ENCODE data around the gene RAB29. TPM values are rescaled to one million over a fixed set of nuclear protein-coding genes. Genes with fewer than 3 reads are reported as not detected.

RAB29 gene
- total and polyA plus RNA-seq, 4 experiments from 2014 or later: 59.7 to 102 (median 79.3) TPM

DNA sequence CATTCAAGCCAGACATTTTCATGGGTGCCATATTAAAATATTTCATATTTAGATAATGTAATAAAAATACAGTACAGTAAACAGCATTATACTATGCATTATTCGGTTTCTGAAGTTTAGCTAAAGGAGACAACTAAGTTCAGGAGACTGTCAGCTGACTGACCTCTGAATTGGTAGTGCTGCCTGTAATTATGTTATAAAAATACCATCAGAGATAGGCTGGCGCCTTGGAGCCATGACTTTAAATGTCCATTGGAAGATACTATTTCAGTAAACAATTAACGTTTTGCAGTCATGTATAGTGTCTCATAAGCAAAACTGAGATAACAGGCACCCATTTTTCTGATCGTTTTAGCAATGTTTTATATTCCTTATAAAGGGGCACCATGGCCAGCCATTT is 11.3 kb upstream of the RAB29 start:
- H3K27ac ChIP-seq (ENCODE audit: low read depth, low read length): no peak overlapping the region
- Mint-ChIP-seq H3K4me3 (no peak overlapping the region), H3K27ac (no peak overlapping the region), H3K4me1 (peaks cover 7 to 12% (median 10%) of the 10 kb centered on the region in 4 donors), H3K27me3 (no peaks in the 10 kb centered on the region), H3K9me3 (no peaks in the 10 kb centered on the region), H3K36me3 (peaks cover 23 to 25% of the 10 kb centered on the region in 2 donors)
- POLR2A ChIA-PET (ENCODE audit: partially characterized antibody): interaction anchor here (3.3 kb wide), 1 partner anchor 12 kb away, joined by 13 read pairs; the partner anchor contains the start of gene RAB29
- H3K9me3 ChIP-seq (ENCODE audit: control insufficient read depth in 1 of 2, low read length in 2 of 2): no peaks in the 10 kb centered on the region
- peaks cover 8% of the 10 kb centered on the region for H3K4me1 ChIP-seq (ENCODE audit: insufficient read depth, low read length)
- H3K4me3 ChIP-seq (ENCODE audit: low read length in 2 of 2): no peak overlapping the region
- no peaks in the 10 kb centered on the region for H3K36me3 ChIP-seq (ENCODE audit: insufficient read depth, low read length)
- DNase-seq: no peak
- CTCF ChIA-PET (ENCODE audit: partially characterized antibody): interaction anchor here (1.1 to 13.5 kb wide), 4 partner anchors 9 to 193 kb away, joined by 3 to 268 read pairs (median 19); no protein-coding TSS in a partner anchor
- no peaks in the 10 kb centered on the region for H3K27me3 ChIP-seq (ENCODE audit: insufficient read depth, low read length)
- intact Hi-C loops (cut with micrococcal nuclease): no loop called here

DNA sequence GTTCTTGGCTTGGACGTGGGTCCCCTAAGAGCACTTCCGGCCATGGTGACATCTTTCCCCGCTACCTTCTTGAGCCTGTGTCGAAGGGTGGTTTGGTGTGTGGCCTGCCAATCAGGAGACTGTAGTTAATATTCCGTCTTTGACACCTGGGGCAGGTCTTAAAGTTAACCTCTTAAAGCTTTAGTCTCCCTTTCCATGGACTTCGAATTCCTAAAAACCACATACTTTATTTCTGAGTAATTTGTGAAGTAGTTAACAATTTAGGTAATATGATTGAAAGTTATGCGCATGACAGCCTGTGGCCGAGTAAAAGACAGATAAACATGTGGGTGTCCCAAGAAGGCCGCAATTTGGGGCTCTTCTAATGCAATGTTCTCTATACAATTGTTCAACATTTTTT is 10.2 kb upstream of the RAB29 start:
- H3K4me3 Mint-ChIP-seq: no peak overlapping the region
- peaks cover 13 to 15% of the 10 kb centered on the region in 2 donors for H3K36me3 Mint-ChIP-seq
- H3K27me3 Mint-ChIP-seq: no peaks in the 10 kb centered on the region

DNA sequence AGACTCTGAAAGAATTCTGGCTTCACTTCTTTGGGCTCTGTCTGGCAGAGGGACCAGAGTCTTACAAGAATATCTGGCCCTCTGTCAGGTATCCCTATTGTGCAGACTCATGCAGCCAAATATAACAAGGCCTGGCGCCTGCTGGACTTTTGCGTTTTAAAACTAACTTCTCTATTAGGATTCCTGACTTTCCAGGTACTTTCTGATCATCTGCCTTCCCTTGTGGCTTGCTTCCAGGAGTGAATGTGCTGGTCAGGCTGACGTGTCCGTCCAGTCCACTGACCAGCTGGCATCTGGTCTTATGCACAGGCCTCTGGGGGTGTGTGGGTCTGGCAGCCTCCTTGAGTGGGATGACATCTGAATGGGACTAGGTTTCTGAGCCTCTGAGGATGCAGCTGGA is 8.6 kb upstream of the RAB29 start:
- Histone ChIP-seq H3K36me3 (ENCODE audit: insufficient read depth, low read length) (no peaks in the 10 kb centered on the region), H3K27me3 (ENCODE audit: insufficient read depth, low read length) (no peaks in the 10 kb centered on the region), H3K27ac (ENCODE audit: low read depth, low read length) (no peak overlapping the region), H3K4me1 (ENCODE audit: insufficient read depth, low read length) (peaks cover 8% of the 10 kb centered on the region), H3K4me3 (ENCODE audit: low read length in 2 of 2) (no peak overlapping the region), H3K9me3 (ENCODE audit: control insufficient read depth in 1 of 2, low read length in 2 of 2) (no peaks in the 10 kb centered on the region)
- H3K27ac Mint-ChIP-seq: peak overlapping the region in 1 of 7 donors; percentile 22
- H3K27me3 Mint-ChIP-seq: no peaks in the 10 kb centered on the region
- CTCF ChIA-PET (ENCODE audit: partially characterized antibody): interaction anchor here (1.5 to 2.7 kb wide), 2 partner anchors 73 to 194 kb away, joined by 9 to 10 read pairs; no protein-coding TSS in a partner anchor
- POLR2A ChIA-PET (ENCODE audit: partially characterized antibody): interaction anchor here (1.2 kb wide), 1 partner anchor 9 kb away, joined by 5 read pairs; the partner anchor contains the start of gene RAB29
- H3K36me3 Mint-ChIP-seq: no peaks in the 10 kb centered on the region
- intact Hi-C loops (cut with micrococcal nuclease): no loop called here
- H3K9me3 Mint-ChIP-seq: no peaks in the 10 kb centered on the region
- DNase-seq: no peak
- no peak overlapping the region for H3K4me3 Mint-ChIP-seq
- H3K4me1 Mint-ChIP-seq: peaks cover 7 to 12% (median 10%) of the 10 kb centered on the region in 4 donors

More for the DNA sequence above, 10.2 kb upstream of the RAB29 start:
- Histone ChIP-seq H3K36me3 (ENCODE audit: insufficient read depth, low read length) (no peaks in the 10 kb centered on the region), H3K27ac (ENCODE audit: low read depth, low read length) (no peak overlapping the region), H3K4me1 (ENCODE audit: insufficient read depth, low read length) (peaks cover 8% of the 10 kb centered on the region), H3K27me3 (ENCODE audit: insufficient read depth, low read length) (no peaks in the 10 kb centered on the region), H3K9me3 (ENCODE audit: control insufficient read depth in 1 of 2, low read length in 2 of 2) (no peaks in the 10 kb centered on the region), H3K4me3 (ENCODE audit: low read length in 2 of 2) (no peak overlapping the region)
- no peak for DNase-seq
- Mint-ChIP-seq H3K4me1 (peaks cover 7 to 12% (median 10%) of the 10 kb centered on the region in 4 donors), H3K9me3 (no peaks in the 10 kb centered on the region), H3K27ac (no peak overlapping the region)
- ChIA-PET CTCF (ENCODE audit: partially characterized antibody) (interaction anchor here (1.0 to 13.5 kb wide), 6 partner anchors 13 to 194 kb away, joined by 3 to 268 read pairs (median 10); no protein-coding TSS in a partner anchor), POLR2A (ENCODE audit: partially characterized antibody) (no interaction called here)
- intact Hi-C loops (cut with micrococcal nuclease): no loop called here

DNA sequence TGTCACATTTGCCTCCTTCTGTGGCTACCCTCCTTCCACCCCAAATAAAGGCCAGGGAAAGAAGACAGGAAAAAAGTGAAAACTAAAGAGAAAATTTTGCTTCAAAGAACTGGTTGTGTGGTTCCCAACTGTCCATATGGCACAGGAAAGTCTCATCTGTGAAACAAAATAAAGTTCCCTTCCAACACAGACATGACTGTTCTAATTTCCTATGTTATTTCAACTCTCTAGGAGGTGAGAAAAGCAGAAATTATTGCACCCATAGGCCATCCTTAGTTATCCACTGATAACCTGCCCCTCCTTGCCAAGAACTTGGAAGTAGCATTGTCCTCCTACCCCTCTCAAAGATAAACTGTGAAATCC is 8.1 kb upstream of the RAB29 start:
- intact Hi-C loops (cut with micrococcal nuclease): no loop called here
- Mint-ChIP-seq H3K9me3 (no peaks in the 10 kb centered on the region), H3K4me1 (peaks cover 7 to 12% (median 10%) of the 10 kb centered on the region in 4 donors), H3K27ac (peak overlapping the region in 1 of 7 donors; percentile 59), H3K4me3 (no peak overlapping the region), H3K36me3 (no peaks in the 10 kb centered on the region), H3K27me3 (no peaks in the 10 kb centered on the region)
- Histone ChIP-seq H3K36me3 (ENCODE audit: insufficient read depth, low read length) (no peaks in the 10 kb centered on the region), H3K27ac (ENCODE audit: low read depth, low read length) (no peak overlapping the region), H3K4me3 (ENCODE audit: low read length in 2 of 2) (no peak overlapping the region), H3K9me3 (ENCODE audit: control insufficient read depth in 1 of 2, low read length in 2 of 2) (no peaks in the 10 kb centered on the region), H3K27me3 (ENCODE audit: insufficient read depth, low read length) (no peaks in the 10 kb centered on the region), H3K4me1 (ENCODE audit: insufficient read depth, low read length) (peaks cover 8% of the 10 kb centered on the region)
- CTCF ChIA-PET (ENCODE audit: partially characterized antibody): interaction anchor here (0.9 to 2.4 kb wide), 7 partner anchors 11 to 195 kb away, joined by 3 to 33 read pairs (median 5); no protein-coding TSS in a partner anchor
- POLR2A ChIA-PET (ENCODE audit: partially characterized antibody): interaction anchor here (0.8 to 0.9 kb wide), 2 partner anchors 8 to 34 kb away, joined by 3 to 4 read pairs; partner anchors contain the start of genes NUCKS1 and RAB29
- DNase-seq: no peak

DNA sequence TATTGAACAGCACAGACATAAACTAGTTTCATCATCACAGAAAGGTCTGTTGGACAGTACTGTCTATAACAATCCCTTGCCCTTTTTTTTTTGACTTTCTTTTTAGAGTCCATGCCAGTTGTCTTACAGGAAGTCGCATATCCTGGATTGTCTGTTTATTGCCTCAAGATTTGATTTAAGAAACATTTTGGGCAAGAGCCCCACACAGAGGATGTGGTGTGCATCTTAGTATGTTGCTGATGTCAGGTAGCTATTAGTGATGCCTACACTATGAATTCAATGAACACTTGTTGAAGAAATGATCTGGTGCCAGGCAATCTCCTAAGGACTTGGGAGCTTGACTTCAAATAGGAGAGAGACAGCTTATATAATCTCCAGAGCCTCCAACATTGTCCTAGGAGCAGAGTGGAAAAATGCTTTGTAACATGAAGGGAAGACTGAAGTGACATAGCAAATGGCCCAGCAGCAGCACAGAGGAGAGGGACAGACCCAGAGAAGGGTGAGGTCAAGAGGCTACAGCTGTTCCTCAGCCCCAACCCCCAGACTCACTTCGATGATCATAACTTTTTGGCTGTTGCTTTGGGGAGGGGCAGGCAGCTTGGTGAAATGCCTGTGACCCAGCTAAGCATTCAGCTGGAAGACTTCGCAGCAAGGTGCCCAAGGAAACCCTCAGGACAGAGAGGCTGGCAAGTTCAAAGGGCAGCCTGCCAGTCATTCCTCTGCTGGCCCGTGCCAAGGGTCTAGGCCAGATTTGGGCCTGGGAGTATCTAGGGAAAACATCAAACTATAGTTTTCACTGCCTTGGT is 7.5 kb upstream of the RAB29 start:
- no peaks in the 10 kb centered on the region for H3K9me3 ChIP-seq (ENCODE audit: control insufficient read depth in 1 of 2, low read length in 2 of 2)
- no peaks in the 10 kb centered on the region for H3K27me3 Mint-ChIP-seq
- peak overlapping the region in 2 of 8 donors; percentile 6 to 11 for H3K4me3 Mint-ChIP-seq
- no peaks in the 10 kb centered on the region for H3K9me3 Mint-ChIP-seq
- H3K4me1 Mint-ChIP-seq: peaks cover 7 to 12% (median 10%) of the 10 kb centered on the region in 4 donors
- POLR2A ChIA-PET (ENCODE audit: partially characterized antibody): interaction anchor here (0.8 to 1.5 kb wide), 6 partner anchors 8 to 191 kb away, joined by 3 to 4 read pairs (median 4); partner anchors contain the start of genes ELK4, NUCKS1 and RAB29
- no peaks in the 10 kb centered on the region for H3K27me3 ChIP-seq (ENCODE audit: insufficient read depth, low read length)
- H3K4me1 ChIP-seq (ENCODE audit: insufficient read depth, low read length): peaks cover 8% of the 10 kb centered on the region
- H3K36me3 ChIP-seq (ENCODE audit: insufficient read depth, low read length): no peaks in the 10 kb centered on the region
- peak overlapping the region in 4 of 7 donors; percentile 5 to 76 (median 42) for H3K27ac Mint-ChIP-seq
- H3K4me3 ChIP-seq (ENCODE audit: low read length in 2 of 2): no peak overlapping the region
- intact Hi-C loops (cut with micrococcal nuclease): loop anchor here (1.0 kb wide), 1 partner anchor 124 kb away; no protein-coding TSS in a partner anchor
- DNase-seq: peak in 2 of 5 donors; percentile 31 to 38
- H3K27ac ChIP-seq (ENCODE audit: low read depth, low read length): no peak overlapping the region
- CTCF ChIA-PET (ENCODE audit: partially characterized antibody): interaction anchor here (0.6 to 2.4 kb wide), 13 partner anchors 8 to 195 kb away, joined by 3 to 33 read pairs (median 4); no protein-coding TSS in a partner anchor
- no peaks in the 10 kb centered on the region for H3K36me3 Mint-ChIP-seq

DNA sequence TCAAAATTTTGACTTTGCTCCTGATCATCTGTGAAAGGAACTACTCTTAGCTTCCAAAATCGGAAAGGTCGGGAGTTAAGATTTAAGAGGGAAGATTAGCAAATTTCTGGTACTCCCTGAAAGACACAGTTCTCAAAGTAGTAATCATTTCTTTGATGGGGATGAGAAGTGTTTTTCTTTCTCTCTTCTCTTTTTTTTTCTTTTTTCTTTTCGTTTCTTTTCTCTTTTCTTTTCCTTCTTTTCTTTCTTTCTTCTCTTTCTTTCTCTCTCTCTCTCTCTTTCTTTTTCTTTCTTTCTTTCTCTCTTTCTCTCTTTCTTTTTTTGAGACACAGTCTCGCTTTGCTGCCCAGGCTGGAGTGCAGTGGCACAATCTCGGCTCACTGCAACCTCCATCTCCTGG is 5.1 kb upstream of the RAB29 start:
- intact Hi-C loops (cut with micrococcal nuclease): no loop called here
- Mint-ChIP-seq H3K4me3 (no peak overlapping the region), H3K4me1 (peaks cover 16 to 30% (median 22%) of the 10 kb centered on the region in 4 donors), H3K9me3 (no peaks in the 10 kb centered on the region), H3K36me3 (peaks cover 0 to under 1% of the 10 kb centered on the region in 2 donors), H3K27me3 (no peaks in the 10 kb centered on the region), H3K27ac (no peak overlapping the region)
- Histone ChIP-seq H3K36me3 (ENCODE audit: insufficient read depth, low read length) (no peaks in the 10 kb centered on the region), H3K9me3 (ENCODE audit: control insufficient read depth in 1 of 2, low read length in 2 of 2) (no peaks in the 10 kb centered on the region), H3K4me3 (ENCODE audit: low read length in 2 of 2) (no peak overlapping the region), H3K4me1 (ENCODE audit: insufficient read depth, low read length) (peaks cover 20% of the 10 kb centered on the region), H3K27me3 (ENCODE audit: insufficient read depth, low read length) (no peaks in the 10 kb centered on the region), H3K27ac (ENCODE audit: low read depth, low read length) (no peak overlapping the region)
- DNase-seq: no peak
- ChIA-PET CTCF (ENCODE audit: partially characterized antibody) (no interaction called here), POLR2A (ENCODE audit: partially characterized antibody) (no interaction called here)

DNA sequence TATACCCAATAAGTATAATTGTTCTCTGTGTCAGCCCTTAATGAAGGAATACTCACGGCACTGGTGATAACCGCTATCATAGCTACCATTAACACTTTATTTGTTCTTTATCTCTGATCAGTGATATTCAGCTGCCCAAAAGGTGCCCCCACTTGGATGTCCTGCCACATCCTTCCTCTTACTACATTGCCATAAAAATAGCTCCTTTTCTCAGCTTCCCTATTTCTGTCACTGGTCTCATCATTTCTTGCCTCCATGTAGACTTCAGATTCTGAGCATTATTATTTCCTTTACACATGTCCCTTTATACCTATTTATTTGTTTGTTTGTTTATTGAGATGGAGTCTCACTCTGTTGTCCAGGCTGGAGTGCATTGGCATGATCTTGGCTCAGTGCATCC is 2.7 kb upstream of the RAB29 start:
- Histone ChIP-seq H3K27me3 (ENCODE audit: insufficient read depth, low read length) (no peaks in the 10 kb centered on the region), H3K36me3 (ENCODE audit: insufficient read depth, low read length) (no peaks in the 10 kb centered on the region), H3K4me3 (ENCODE audit: low read length in 2 of 2) (no peak overlapping the region), H3K27ac (ENCODE audit: low read depth, low read length) (no peak overlapping the region), H3K9me3 (ENCODE audit: control insufficient read depth in 1 of 2, low read length in 2 of 2) (no peaks in the 10 kb centered on the region), H3K4me1 (ENCODE audit: insufficient read depth, low read length) (peaks cover 30% of the 10 kb centered on the region)
- Mint-ChIP-seq H3K4me3 (no peak overlapping the region), H3K27ac (peak overlapping the region in 4 of 7 donors; percentile 0 to 78 (median 12)), H3K4me1 (peaks cover 25 to 49% (median 33%) of the 10 kb centered on the region in 4 donors), H3K9me3 (no peaks in the 10 kb centered on the region), H3K27me3 (no peaks in the 10 kb centered on the region), H3K36me3 (peaks cover 0 to 19% of the 10 kb centered on the region in 2 donors)
- ChIA-PET POLR2A (ENCODE audit: partially characterized antibody) (interaction anchor here (6.4 kb wide), 1 partner anchor 28 kb away, joined by 129 read pairs; the partner anchor contains the start of gene NUCKS1), CTCF (ENCODE audit: partially characterized antibody) (interaction anchor here (0.5 to 7.7 kb wide), 5 partner anchors 13 to 199 kb away, joined by 3 to 60 read pairs (median 4); no protein-coding TSS in a partner anchor)
- DNase-seq: no peak
- intact Hi-C loops (cut with micrococcal nuclease): no loop called here
